NCI-H2107 (cell line): Measurements from ENCODE around the gene TSPAN15.

ENCODE experiments used
- DNase-seq: peaks from one replicate; lab custom pipeline; 2025; lab: John Stamatoyannopoulos, UW

TSPAN15 gene

DNA sequence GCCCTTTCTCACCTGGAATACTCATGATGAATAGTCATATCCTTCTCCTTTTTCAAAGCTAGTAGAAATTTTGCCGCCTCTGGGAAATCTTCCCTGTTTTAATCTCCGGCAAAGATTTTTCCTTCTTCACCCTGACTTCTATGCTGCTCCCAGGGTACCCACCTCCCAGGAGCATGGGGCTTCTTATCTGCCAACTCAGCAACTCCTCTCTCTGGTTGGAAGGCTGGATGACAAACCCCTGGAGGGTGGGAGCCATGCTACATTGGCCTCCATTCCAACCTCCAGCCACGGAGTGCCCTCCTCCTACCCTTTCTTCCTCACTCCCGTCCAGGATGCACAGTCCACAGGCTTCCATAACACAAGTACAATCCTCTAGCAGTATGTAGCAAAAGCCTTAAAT lies 102.1 kb downstream of the TSPAN15 start:
- no peak for DNase-seq

DNA sequence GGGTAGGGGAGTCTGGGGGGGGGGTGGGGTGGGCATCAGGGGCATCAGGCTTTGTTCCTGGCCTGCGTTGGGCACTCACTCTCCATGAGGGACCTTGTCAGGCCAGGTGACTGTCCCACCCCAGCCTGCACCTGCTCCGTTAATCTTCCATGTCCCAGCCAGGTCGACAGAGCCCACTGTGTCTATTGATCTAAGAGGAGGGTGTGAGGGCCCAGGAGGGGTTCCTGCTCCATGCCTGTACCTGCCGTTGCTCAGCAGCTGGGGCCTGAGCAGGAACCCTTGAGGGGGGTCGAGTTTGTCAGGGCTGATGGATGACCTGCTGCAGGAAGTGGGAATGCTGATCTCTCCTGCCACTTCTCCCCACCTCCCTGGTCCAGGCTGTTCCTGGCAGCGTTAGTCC lies 103.3 kb downstream of the TSPAN15 start:
- DNase-seq = no peak
